Activated naive CD4-positive, alpha-beta T cell treated with anti-CD3 and anti-CD28 coated beads, Interleukin-2, amount 50 U/mL, for 16 hours (primary cell): ENCODE data around the gene FAM227B.
"Not testable (repeated sequence)": the region's sequence is repeated elsewhere in the genome, so short reads cannot be mapped to it uniquely, and the experiment has no call there.

Experiments
- DNase-seq: peaks from one replicate; pipeline ENCODE4 v3.0.0-alpha.2; 2020

FAM227B gene

GRCh38 chr15:49492151-49492550 lies 128.5 kb downstream of the FAM227B start:
- no peak for DNase-seq

- no peak for DNase-seq
These were observed 129.7 kb downstream of the FAM227B start for GRCh38 chr15:49490966-49491365.

GRCh38 chr15:49485401-49485800 lies 135.2 kb downstream of the FAM227B start:
- not testable (repeated sequence) for DNase-seq

- not testable (repeated sequence) for DNase-seq
These were observed 141.6 kb downstream of the FAM227B start for GRCh38 chr15:49478982-49479381.

GRCh38 chr15:49478021-49478420 lies 142.6 kb downstream of the FAM227B start:
- DNase-seq: not testable (repeated sequence)

- no peak for DNase-seq
These were observed 147.6 kb downstream of the FAM227B start for GRCh38 chr15:49473031-49473430.

- DNase-seq: no peak
These were observed 148.3 kb downstream of the FAM227B start for GRCh38 chr15:49472338-49472737.

- no peak for DNase-seq
These were observed 148.9 kb downstream of the FAM227B start for GRCh38 chr15:49471733-49472132.

GRCh38 chr15:49471248-49471647 lies 149.4 kb downstream of the FAM227B start:
- DNase-seq: peak; percentile 28

GRCh38 chr15:49468481-49468839 lies 152.2 kb downstream of the FAM227B start:
- no peak for DNase-seq

- DNase-seq: no peak
These were observed 152.7 kb downstream of the FAM227B start for GRCh38 chr15:49467746-49468480.

GRCh38 chr15:49466119-49466518 lies 154.5 kb downstream of the FAM227B start:
- DNase-seq: no peak

GRCh38 chr15:49464522-49464921 lies 156.1 kb downstream of the FAM227B start:
- DNase-seq: no peak

- no peak for DNase-seq
These were observed 158.3 kb downstream of the FAM227B start for GRCh38 chr15:49462232-49462844.

GRCh38 chr15:49460411-49460941 lies 160.1 kb downstream of the FAM227B start:
- no peak for DNase-seq

GRCh38 chr15:49458145-49458544 lies 162.5 kb downstream of the FAM227B start:
- no peak for DNase-seq

GRCh38 chr15:49456166-49456565 lies 164.5 kb downstream of the FAM227B start:
- no peak for DNase-seq

GRCh38 chr15:49452595-49452994 lies 168.0 kb downstream of the FAM227B start:
- DNase-seq: no peak

GRCh38 chr15:49441816-49442215 lies 178.8 kb downstream of the FAM227B start:
- no peak for DNase-seq

- DNase-seq: no peak
These were observed 179.3 kb downstream of the FAM227B start for GRCh38 chr15:49441356-49441755.

- no peak for DNase-seq
These were observed 180.8 kb downstream of the FAM227B start for GRCh38 chr15:49439678-49440395.

- DNase-seq: no peak
These were observed 181.5 kb downstream of the FAM227B start for GRCh38 chr15:49438962-49439631.

GRCh38 chr15:49436751-49437150 lies 183.9 kb downstream of the FAM227B start:
- no peak for DNase-seq
